H1 (cell line): ENCODE data around the gene KRT7.

Source experiments
- EZH2 ChIP-seq: fragments of 200-600 bp; sonication (generic); IDR thresholded peaks from 2 replicates; pipeline ENCODE4 v1.7.1; 2012; ENCODE audit warnings: low read depth, mild to moderate bottlenecking, moderate library complexity, low read length, inconsistent platforms; ENCODE audit not compliant: severe bottlenecking
- FOSL1 ChIP-seq: IDR thresholded peaks from 2 replicates; pipeline ENCODE4 v1.6.1; 2011; ENCODE audit warnings: mild to moderate bottlenecking, low read depth, low read length, moderate library complexity; ENCODE audit not compliant: insufficient read depth
- HDAC2 ChIP-seq, 2 experiments: fragments of 300-600 bp in 1 of 2; sonication (generic) in 1 of 2; IDR thresholded peaks; 2 replicates each; pipeline ENCODE4 v1.6.1; 2011 to 2012; ENCODE audit warnings: low read depth in 2 of 2, low read length in 2 of 2, mild to moderate bottlenecking in 2 of 2, moderate library complexity in 2 of 2, borderline replicate concordance in 1 of 2, inconsistent platforms in 1 of 2
- KDM1A ChIP-seq: fragments of 200-600, 300-600 bp; sonication (generic); IDR thresholded peaks from 2 replicates; pipeline ENCODE4 v1.7.1; 2016; ENCODE audit warnings: mild to moderate bottlenecking, low read length, borderline replicate concordance
- POLR2AphosphoS5 ChIP-seq: IDR thresholded peaks from 2 replicates; pipeline ENCODE4 v1.6.1; 2011; ENCODE audit warnings: low read depth, low read length
- RFX5 ChIP-seq: IDR thresholded peaks from 2 replicates; pipeline ENCODE4 v1.6.1; 2011; ENCODE audit warnings: low read depth, low read length, improper control_type of control experiment, borderline replicate concordance
- SIX5 ChIP-seq: IDR thresholded peaks from 2 replicates; pipeline ENCODE4 v1.6.1; 2011; ENCODE audit warnings: mild to moderate bottlenecking, low read depth, low read length
- SP1 ChIP-seq: IDR thresholded peaks from 2 replicates; pipeline ENCODE4 v1.6.1; 2011; ENCODE audit warnings: low read depth, low read length
- TAF1 ChIP-seq: IDR thresholded peaks from 2 replicates; pipeline ENCODE4 v1.6.1; 2011; ENCODE audit warnings: mild to moderate bottlenecking, low read depth, low read length
- TF ChIP-seq, protein P1 (sequence below), 3 experiments: IDR thresholded peaks; 1 replicate in 2 of 3; 2 replicates in 1 of 3; pipeline versions ENCODE4 v1.5.1 to v1.6.1; 2011; ENCODE audit warnings: low read length in 3 of 3, mild to moderate bottlenecking in 3 of 3, inconsistent platforms in 2 of 3, low read depth in 1 of 3, moderate library complexity in 1 of 3; ENCODE audit not compliant: insufficient read depth in 1 of 3; ENCODE audit errors: control extremely low read depth in 1 of 3
- TF ChIP-seq, protein P2 (sequence below): IDR thresholded peaks from 2 replicates; pipeline ENCODE4 v1.6.1; 2011; ENCODE audit warnings: low read length, improper control_type of control experiment

DNA sequence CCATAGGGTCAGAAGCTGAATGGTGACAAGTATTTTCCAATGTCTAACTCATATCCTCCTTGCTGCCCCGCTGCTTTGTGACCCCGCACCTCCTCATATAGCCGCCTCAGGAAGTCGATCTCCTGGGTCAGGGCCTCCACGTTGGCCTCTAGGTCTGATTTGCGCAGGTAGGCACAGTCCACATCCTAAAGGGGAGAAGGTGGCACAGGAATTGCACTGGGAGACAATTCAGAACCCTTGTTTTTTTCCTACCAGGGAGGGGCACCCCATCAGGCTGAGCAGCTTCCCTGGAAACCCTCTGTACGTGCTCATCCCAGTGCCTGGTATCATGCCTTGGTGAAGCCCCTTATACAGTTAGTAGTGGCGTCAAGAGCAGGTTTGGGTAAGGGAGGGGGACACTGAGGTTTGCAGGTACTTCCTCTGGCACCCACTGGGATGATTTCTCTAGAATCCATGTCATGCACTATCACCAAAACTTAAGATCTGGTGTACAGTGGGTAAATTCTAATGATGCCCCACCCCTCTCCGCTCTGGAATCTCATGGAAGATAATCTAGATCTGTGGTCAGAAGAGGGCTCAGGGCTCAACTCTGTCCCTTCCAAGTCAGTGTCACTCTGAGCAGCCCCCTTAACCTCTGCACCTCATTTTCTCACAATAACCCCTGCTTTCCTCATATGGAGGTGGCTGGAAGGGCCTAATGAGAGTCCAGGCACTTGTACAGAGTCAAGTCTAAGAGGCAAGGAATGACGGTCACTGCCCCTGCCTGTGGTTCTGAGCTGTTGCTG is 21.3 kb downstream of the KRT7 start:
- TF ChIP-seq, protein P1, sequence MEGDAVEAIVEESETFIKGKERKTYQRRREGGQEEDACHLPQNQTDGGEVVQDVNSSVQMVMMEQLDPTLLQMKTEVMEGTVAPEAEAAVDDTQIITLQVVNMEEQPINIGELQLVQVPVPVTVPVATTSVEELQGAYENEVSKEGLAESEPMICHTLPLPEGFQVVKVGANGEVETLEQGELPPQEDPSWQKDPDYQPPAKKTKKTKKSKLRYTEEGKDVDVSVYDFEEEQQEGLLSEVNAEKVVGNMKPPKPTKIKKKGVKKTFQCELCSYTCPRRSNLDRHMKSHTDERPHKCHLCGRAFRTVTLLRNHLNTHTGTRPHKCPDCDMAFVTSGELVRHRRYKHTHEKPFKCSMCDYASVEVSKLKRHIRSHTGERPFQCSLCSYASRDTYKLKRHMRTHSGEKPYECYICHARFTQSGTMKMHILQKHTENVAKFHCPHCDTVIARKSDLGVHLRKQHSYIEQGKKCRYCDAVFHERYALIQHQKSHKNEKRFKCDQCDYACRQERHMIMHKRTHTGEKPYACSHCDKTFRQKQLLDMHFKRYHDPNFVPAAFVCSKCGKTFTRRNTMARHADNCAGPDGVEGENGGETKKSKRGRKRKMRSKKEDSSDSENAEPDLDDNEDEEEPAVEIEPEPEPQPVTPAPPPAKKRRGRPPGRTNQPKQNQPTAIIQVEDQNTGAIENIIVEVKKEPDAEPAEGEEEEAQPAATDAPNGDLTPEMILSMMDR (IDR thresholded peaks at IDR 0.05; ENCODE audit: control extremely low read depth in 1 of 3, insufficient read depth in 1 of 3, low read depth in 1 of 3, low read length in 3 of 3) = no peak
- TF ChIP-seq EZH2 (no peak), TAF1 (no peak), SIX5 (no peak), POLR2AphosphoS5 (no peak), SP1 (no peak), KDM1A (no peak), RFX5 (no peak), FOSL1 (no peak), HDAC2 (IDR thresholded peaks at IDR 0.05; ENCODE audit: borderline replicate concordance in 1 of 2, low read depth in 2 of 2, low read length in 2 of 2) (no peak)
- TF ChIP-seq, protein P2, sequence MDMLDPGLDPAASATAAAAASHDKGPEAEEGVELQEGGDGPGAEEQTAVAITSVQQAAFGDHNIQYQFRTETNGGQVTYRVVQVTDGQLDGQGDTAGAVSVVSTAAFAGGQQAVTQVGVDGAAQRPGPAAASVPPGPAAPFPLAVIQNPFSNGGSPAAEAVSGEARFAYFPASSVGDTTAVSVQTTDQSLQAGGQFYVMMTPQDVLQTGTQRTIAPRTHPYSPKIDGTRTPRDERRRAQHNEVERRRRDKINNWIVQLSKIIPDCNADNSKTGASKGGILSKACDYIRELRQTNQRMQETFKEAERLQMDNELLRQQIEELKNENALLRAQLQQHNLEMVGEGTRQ = no peak
